GM12872 (cell line): ENCODE data around the gene PCYT2.

ENCODE experiments used
- CTCF ChIP-seq: IDR thresholded peaks from 3 replicates; pipeline ENCODE4 v1.5.1; 2011; ENCODE audit warnings: low read depth, mild to moderate bottlenecking, low read length, moderate library complexity; ENCODE audit not compliant: insufficient read depth

The PCYT2 gene

GRCh38 chr17:81931557-81932332 lies 20.5 kb upstream of the PCYT2 start:
- TF ChIP-seq CTCF: no peak

GRCh38 chr17:81931189-81931556 lies 20.0 kb upstream of the PCYT2 start:
- no peak for TF ChIP-seq CTCF

- TF ChIP-seq CTCF: no peak
Observed at GRCh38 chr17:81930142-81931125, 19.2 kb upstream of the PCYT2 start.

GRCh38 chr17:81929253-81930141 lies 18.3 kb upstream of the PCYT2 start:
- TF ChIP-seq CTCF: no peak

- no peak for TF ChIP-seq CTCF
Observed at GRCh38 chr17:81928544-81929252, 17.5 kb upstream of the PCYT2 start.

- peak; percentile 47; the same call in 2 of the 3 replicates for TF ChIP-seq CTCF
Observed at GRCh38 chr17:81927653-81928543, 16.7 kb upstream of the PCYT2 start, which contains the start of gene MAFG. Gene MAFG (minus strand): TSS chr17:81927735. CDS start chr17:81923185, 4,550 bp downstream.
